Fibroblast of upper back skin (primary cell): ENCODE data around the gene GDE1.

Experiments used
- DNase-seq: peaks from one replicate; pipeline ENCODE4 v3.0.0-alpha.2; 2013

GDE1 gene

GRCh38 chr16:19523559-19524355 lies 1.9 kb upstream of the GDE1 start, which contains the start of gene CCP110:
Gene CCP110, plus strand, starts transcription at chr16:19523942. Its CDS starts 3,940 bp downstream, at chr16:19527882.
- peak; percentile 95 for DNase-seq

GRCh38 chr16:19523184-19523558 lies 1.3 kb upstream of the GDE1 start:
- no peak for DNase-seq

GRCh38 chr16:19522760-19523159 lies 862 bp upstream of the GDE1 start:
- DNase-seq, result no peak

- DNase-seq, result no peak
These were observed 467 bp upstream of the GDE1 start for GRCh38 chr16:19522397-19522732.

GRCh38 chr16:19520861-19521331 lies 1.0 kb downstream of the GDE1 start:
- DNase-seq, result no peak

- DNase-seq, result no peak
These were observed 3.5 kb downstream of the GDE1 start for GRCh38 chr16:19518388-19518787.

GRCh38 chr16:19517424-19518089 lies 4.3 kb downstream of the GDE1 start:
- DNase-seq, result no peak

- no peak for DNase-seq
These were observed 6.1 kb downstream of the GDE1 start for GRCh38 chr16:19515757-19516156.

GRCh38 chr16:19513377-19514053 lies 8.4 kb downstream of the GDE1 start:
- DNase-seq, result no peak

- no peak for DNase-seq
These were observed 9.6 kb downstream of the GDE1 start for GRCh38 chr16:19512297-19512696.

GRCh38 chr16:19507867-19508266 lies 14.0 kb downstream of the GDE1 start:
- no peak for DNase-seq

- DNase-seq, result no peak
These were observed 14.9 kb downstream of the GDE1 start for GRCh38 chr16:19506965-19507364.

- DNase-seq, result no peak
These were observed 16.1 kb downstream of the GDE1 start for GRCh38 chr16:19505600-19506303.

GRCh38 chr16:19503461-19504075 lies 18.3 kb downstream of the GDE1 start:
- DNase-seq, result no peak

- DNase-seq, result peak; percentile 67
These were observed 19.3 kb downstream of the GDE1 start for GRCh38 chr16:19502395-19503131.

GRCh38 chr16:19499481-19499880 lies 22.4 kb downstream of the GDE1 start:
- no peak for DNase-seq

- DNase-seq, result peak; percentile 24
These were observed 22.9 kb downstream of the GDE1 start for GRCh38 chr16:19499006-19499405.

- no peak for DNase-seq
These were observed 24.7 kb downstream of the GDE1 start for GRCh38 chr16:19497176-19497575.

- DNase-seq, result no peak
These were observed 31.3 kb downstream of the GDE1 start for GRCh38 chr16:19490619-19491018.

GRCh38 chr16:19488213-19488640 lies 33.7 kb downstream of the GDE1 start:
- no peak for DNase-seq

- no peak for DNase-seq
These were observed 35.1 kb downstream of the GDE1 start for GRCh38 chr16:19486750-19487325.

GRCh38 chr16:19486051-19486450 lies 35.8 kb downstream of the GDE1 start:
- no peak for DNase-seq
